HG03064 (cell line): ENCODE data around the gene SYT13.
"Not testable (repeated sequence)": the region's sequence is repeated elsewhere in the genome, so short reads cannot be mapped to it uniquely, and the experiment has no call there.

Source experiments
- ATAC-seq: cut with Tn5 transposase; IDR thresholded peaks from one replicate; pipeline ENCODE4 v1.9.1; 2021; ENCODE audit warnings: low read depth; ENCODE audit not compliant: unreplicated experiment

SYT13 gene

DNA sequence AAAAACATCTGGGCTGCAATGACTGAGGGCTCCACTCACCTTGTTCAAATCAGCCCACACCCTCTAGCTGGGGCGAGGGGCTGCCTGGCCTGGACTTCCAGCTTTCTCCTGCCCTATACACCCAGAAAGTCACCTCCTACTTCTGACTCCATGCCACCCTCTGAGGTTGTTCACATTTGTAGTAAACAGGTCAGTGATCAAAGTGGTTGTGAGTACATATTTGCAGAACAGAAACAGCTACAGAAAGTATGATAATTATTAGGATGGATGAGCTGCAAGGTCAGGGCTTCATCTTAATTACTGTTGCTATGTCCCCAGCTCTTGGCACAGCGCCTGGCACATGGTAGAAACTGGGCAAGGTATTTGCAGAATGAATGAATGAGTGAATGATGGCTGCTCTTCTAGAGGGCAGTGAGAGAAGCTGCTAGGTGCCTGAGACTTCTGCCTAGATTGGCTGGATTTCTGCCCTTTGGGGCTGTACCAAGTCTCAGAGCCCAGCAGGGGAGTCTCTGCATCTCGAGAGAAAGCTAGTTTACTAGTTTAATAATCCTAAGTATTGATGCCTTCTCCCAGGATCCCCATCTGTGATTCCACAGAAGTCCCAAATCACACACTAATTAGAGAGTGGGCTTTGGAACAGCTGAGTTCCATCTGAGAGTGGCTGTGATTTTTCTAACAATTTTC, 36.0 kb downstream of the SYT13 start:
- ATAC-seq: no peak

DNA sequence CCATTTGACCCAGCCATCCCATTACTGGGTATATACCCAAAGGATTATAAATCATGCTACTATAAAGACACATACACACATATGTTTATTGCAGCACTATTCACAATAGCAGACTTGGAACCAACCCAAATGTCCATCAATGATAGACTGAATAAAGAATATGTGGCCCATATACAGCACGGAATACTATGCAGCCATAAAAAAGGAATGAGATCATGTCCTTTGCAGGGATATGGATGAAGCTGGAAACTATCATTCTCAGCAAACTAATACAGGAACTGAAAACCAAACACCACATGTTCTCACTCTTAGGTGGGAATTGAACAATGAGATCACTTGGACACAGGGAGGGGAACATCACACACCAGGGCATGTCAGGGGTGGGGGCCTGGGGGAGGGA, 36.8 kb downstream of the SYT13 start:
- not testable (repeated sequence) for ATAC-seq

GRCh38 chr11:45248501-45249011, 37.6 kb downstream of the SYT13 start:
- no peak for ATAC-seq

GRCh38 chr11:45247433-45247832, 38.7 kb downstream of the SYT13 start:
- no peak for ATAC-seq

DNA sequence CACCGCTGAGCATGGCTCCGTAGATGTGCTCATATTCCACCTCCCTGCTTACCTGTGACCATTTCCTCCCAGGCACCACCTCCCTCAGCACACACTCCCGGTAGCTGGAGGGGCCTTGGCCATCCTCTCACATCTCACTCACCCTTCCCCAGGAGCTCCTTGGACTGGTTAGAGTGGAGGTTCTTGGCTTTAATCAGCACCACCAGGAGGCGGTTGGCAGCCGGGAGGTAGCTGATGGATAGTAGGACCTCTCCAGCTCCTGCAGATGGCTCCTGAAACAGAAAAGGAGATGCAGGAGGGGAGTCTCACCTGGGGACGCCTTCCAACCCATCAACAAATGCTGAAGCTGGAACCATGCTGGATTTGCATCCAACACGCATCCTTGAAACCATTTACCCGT, 39.9 kb downstream of the SYT13 start:
- no peak for ATAC-seq

DNA sequence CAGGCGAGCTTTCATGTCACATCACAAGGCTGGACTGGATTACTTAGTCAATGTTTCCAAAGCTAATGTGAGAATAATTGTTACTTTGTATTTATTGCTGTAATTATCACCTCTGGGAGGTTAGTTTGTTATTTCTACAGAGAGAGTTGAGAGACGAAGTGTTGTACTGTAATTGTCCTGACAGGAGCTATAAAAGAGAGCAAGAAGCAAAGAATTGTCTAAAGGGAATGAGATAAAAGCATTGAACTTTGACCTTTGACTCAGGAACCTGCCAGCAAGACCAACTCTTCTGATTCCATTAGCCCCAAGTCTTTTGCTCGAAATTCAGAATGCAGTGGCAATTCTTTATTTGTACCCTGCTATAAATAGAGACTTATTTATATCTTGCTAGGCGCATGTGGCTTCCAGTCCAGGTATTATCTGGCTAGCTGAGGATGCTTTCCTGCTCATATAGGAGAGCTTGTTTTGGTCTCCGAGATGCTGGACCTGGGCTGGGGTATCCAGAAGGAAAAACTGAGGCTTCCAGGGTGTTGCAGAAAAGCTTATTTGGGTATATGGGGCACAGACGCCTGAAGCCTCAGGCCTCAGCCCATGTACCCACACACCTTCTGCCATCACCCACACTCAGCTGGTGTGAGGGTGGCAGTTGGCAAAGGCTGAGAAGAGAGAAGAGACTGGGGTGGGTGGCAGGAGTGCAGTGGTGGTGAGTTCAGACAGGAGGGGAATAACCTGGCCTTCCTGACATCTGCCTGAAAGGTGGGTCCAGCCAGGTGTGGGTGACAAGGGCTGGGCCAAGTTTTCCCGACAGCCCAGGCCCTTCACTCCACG, 40.7 kb downstream of the SYT13 start:
- ATAC-seq: no peak

- no peak for ATAC-seq
Observed at GRCh38 chr11:45243967-45244366, 42.2 kb downstream of the SYT13 start.

GRCh38 chr11:45239733-45240132, 46.4 kb downstream of the SYT13 start:
- ATAC-seq: no peak

DNA sequence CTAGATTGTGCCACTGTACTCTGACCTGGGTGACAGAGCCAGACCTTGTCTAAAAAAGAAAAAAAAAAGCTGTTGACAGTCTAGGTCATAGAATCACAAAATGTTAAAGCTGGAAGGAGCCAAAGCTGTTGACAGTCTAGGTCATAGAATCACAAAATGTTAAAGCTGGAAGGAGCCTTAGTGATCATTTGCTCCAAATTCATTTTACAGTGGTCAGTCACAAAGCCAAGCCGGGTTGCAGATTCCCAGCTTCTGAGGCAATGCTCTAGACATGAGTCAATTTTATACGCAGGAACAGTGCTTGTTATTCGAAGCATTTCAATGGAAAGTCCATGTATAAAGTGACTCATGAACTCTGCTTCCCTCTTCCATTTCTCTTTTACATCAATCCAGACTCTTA, 47.4 kb downstream of the SYT13 start:
- no peak for ATAC-seq

- no peak for ATAC-seq
Observed at GRCh38 chr11:45237711-45238315, 48.3 kb downstream of the SYT13 start.

- no peak for ATAC-seq
Observed at GRCh38 chr11:45234306-45235006, 51.7 kb downstream of the SYT13 start.

GRCh38 chr11:45233804-45234170, 52.4 kb downstream of the SYT13 start:
- no peak for ATAC-seq

GRCh38 chr11:45233121-45233803, 52.9 kb downstream of the SYT13 start:
- no peak for ATAC-seq

GRCh38 chr11:45232341-45233080, 53.6 kb downstream of the SYT13 start:
- no peak for ATAC-seq

DNA sequence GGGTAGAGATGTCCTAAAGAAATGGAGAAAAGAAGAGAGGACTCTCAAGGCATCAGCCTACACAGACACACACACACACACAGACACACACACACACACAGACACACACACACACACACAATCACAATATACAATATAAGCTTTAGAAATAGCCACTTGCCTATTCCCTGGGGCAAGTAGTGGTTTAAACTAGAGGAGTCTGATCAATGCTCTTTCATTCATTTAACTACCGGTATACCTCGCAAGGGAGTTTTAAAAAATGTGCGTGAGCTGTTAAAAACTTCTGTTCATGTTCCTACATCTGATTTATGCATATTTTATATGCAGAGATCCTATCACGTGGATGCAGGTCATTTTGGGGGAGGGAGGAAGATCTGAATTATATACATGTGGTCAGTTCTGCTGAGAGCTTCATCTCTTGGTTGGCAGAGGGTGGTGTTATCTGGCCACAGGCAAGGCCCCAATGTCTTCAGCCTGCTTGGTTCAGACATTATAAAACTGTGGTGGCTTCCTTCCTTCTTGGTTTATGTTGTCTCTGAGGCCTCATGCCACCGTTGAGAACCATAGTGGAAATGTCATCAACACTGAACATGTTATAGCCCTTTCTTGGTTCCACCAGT, 56.6 kb downstream of the SYT13 start:
- no peak for ATAC-seq

- no peak for ATAC-seq
Observed at GRCh38 chr11:45227836-45228235, 58.3 kb downstream of the SYT13 start.

- no peak for ATAC-seq
Observed at GRCh38 chr11:45226901-45227300, 59.2 kb downstream of the SYT13 start.

GRCh38 chr11:45225961-45226871, 59.9 kb downstream of the SYT13 start:
- no peak for ATAC-seq
